HepG2 (cell line): Measurements from ENCODE around the gene CLASRP. TPM values are rescaled to one million over a fixed set of nuclear protein-coding genes. Genes with fewer than 3 reads are reported as not detected.
A peak's percentile ranks its signal among the peaks of the same experiment; 100 is the strongest.

Source experiments
- CCDC6 ChIP-seq: sonication (generic); formaldehyde crosslinking; IDR thresholded peaks from 2 replicates; pipeline ENCODE4 v1.8.1; 2022; ENCODE audit warnings: mild to moderate bottlenecking, missing genetic modification reagents, moderate library complexity
- EP300 ChIP-seq, 3 experiments: sonication (generic) in 1 of 3; formaldehyde crosslinking in 1 of 3; IDR thresholded peaks; 2 replicates each; pipeline versions ENCODE4 v1.5.1 to v1.6.1; 2011 to 2020; ENCODE audit warnings: low read depth in 2 of 3, low read length in 2 of 3, borderline replicate concordance in 1 of 3, improper control_type of control experiment in 1 of 3, mild to moderate bottlenecking in 1 of 3, missing genetic modification reagents in 1 of 3, moderate library complexity in 1 of 3
- HDAC2 ChIP-seq: sonication (generic); formaldehyde crosslinking; IDR thresholded peaks from 2 replicates; pipeline ENCODE4 v1.4.0; 2020; ENCODE audit warnings: missing genetic modification reagents
- ISL2 ChIP-seq: sonication (generic); formaldehyde crosslinking; IDR thresholded peaks from 2 replicates; pipeline ENCODE4 v1.5.0; 2020; ENCODE audit warnings: missing genetic modification reagents
- MEIS1 ChIP-seq: sonication (generic); formaldehyde crosslinking; IDR thresholded peaks from 2 replicates; pipeline ENCODE4 v1.9.0; 2021; ENCODE audit warnings: mild to moderate bottlenecking, missing genetic modification reagents, moderate library complexity, borderline replicate concordance
- NCOA2 ChIP-seq: sonication (generic); formaldehyde crosslinking; IDR thresholded peaks from 2 replicates; pipeline ENCODE4 v1.8.0; 2022; ENCODE audit warnings: inconsistent platforms
- NONO ChIP-seq, 2 experiments: fragments of 450-650 bp in 1 of 2; sonication (generic) in 1 of 2; formaldehyde crosslinking in 1 of 2; IDR thresholded peaks in 1 of 2; conservative IDR thresholded peaks in 1 of 2; 2 replicates each; pipeline versions ENCODE4 v1.6.1 to v1.8.0; 2017 to 2022; ENCODE audit warnings: mild to moderate bottlenecking in 1 of 2, missing genetic modification reagents in 1 of 2, moderate library complexity in 1 of 2
- SALL1 ChIP-seq: sonication (generic); formaldehyde crosslinking; IDR thresholded peaks from 2 replicates; pipeline ENCODE4 v1.8.0; 2022; ENCODE audit warnings: mild to moderate bottlenecking, missing genetic modification reagents
- SRY ChIP-seq: sonication (generic); formaldehyde crosslinking; IDR thresholded peaks from 2 replicates; pipeline ENCODE4 v1.8.0; 2022; ENCODE audit warnings: mild to moderate bottlenecking, missing genetic modification reagents
- TBX2 ChIP-seq: sonication (generic); formaldehyde crosslinking; IDR thresholded peaks from 2 replicates; pipeline ENCODE4 v1.5.0; 2020; ENCODE audit warnings: missing genetic modification reagents, mild to moderate bottlenecking, borderline replicate concordance
- TFE3 ChIP-seq: IDR thresholded peaks from 2 replicates; pipeline ENCODE4 v1.6.1; 2016
- YEATS4 ChIP-seq: sonication (generic); formaldehyde crosslinking; IDR thresholded peaks from 2 replicates; pipeline ENCODE4 v1.4.0; 2020; ENCODE audit warnings: missing genetic modification reagents, borderline replicate concordance
- ZNF230 ChIP-seq: sonication (generic); formaldehyde crosslinking; IDR thresholded peaks from 2 replicates; pipeline ENCODE4 v1.4.0; 2020; ENCODE audit warnings: mild to moderate bottlenecking, missing genetic modification reagents
- ZNF724P ChIP-seq: sonication (generic); formaldehyde crosslinking; IDR thresholded peaks from 2 replicates; pipeline ENCODE4 v1.8.0; 2022; ENCODE audit warnings: missing genetic modification reagents, borderline replicate concordance
- ZNF83 ChIP-seq: sonication (generic); formaldehyde crosslinking; IDR thresholded peaks from 2 replicates; pipeline ENCODE4 v1.4.0; 2020; ENCODE audit warnings: missing genetic modification reagents, mild to moderate bottlenecking, borderline replicate concordance
- ZUFSP ChIP-seq: sonication (generic); formaldehyde crosslinking; IDR thresholded peaks from 2 replicates; pipeline ENCODE4 v1.9.0; 2021; ENCODE audit warnings: missing genetic modification reagents, mild to moderate bottlenecking, borderline replicate concordance
- polyA plus RNA-seq, 8 experiments: library from polyadenylated mRNA; depleted of rRNA in 3 of 8; stranded (reverse) in 7 of 8; unstranded in 1 of 8; fragments of >200 nt; fragmentation: Illumina TruSeq in 4 of 8; extraction: Trizol in 4 of 8; gene quantifications; 2 replicates each; pipeline versions ENCODE4 v1.2.1 to v1.2.3, GENCODE V29; 2011 to 2016; ENCODE audit warnings: low read depth in 4 of 8, missing spikeins in 1 of 8, mixed read lengths in 1 of 8; ENCODE audit not compliant: insufficient read depth in 1 of 8
- total RNA-seq, 5 experiments: library from RNA; depleted of rRNA; stranded (reverse); fragments of >200 nt; fragmentation: Illumina TruSeq; extraction: Trizol; gene quantifications; 2 replicates each; pipeline ENCODE4 v1.2.3, GENCODE V29; 2016; ENCODE audit warnings: low read depth in 1 of 5
- TF ChIP-seq, protein P1 (sequence below): sonication (generic); formaldehyde crosslinking; IDR thresholded peaks from 2 replicates; pipeline ENCODE4 v1.8.1; 2023; ENCODE audit warnings: missing genetic modification reagents, inconsistent platforms, borderline replicate concordance
- TF ChIP-seq, protein P2 (sequence below): sonication (generic); formaldehyde crosslinking; IDR thresholded peaks from 2 replicates; pipeline ENCODE4 v1.5.1; 2020; ENCODE audit warnings: mild to moderate bottlenecking, missing genetic modification reagents

The CLASRP gene
- total and polyA plus RNA-seq, 2 of the 13 experiments (the other 11 are each of a cell fraction or from before 2014, with no cell fraction given), result 32.0 to 51.4 TPM

DNA sequence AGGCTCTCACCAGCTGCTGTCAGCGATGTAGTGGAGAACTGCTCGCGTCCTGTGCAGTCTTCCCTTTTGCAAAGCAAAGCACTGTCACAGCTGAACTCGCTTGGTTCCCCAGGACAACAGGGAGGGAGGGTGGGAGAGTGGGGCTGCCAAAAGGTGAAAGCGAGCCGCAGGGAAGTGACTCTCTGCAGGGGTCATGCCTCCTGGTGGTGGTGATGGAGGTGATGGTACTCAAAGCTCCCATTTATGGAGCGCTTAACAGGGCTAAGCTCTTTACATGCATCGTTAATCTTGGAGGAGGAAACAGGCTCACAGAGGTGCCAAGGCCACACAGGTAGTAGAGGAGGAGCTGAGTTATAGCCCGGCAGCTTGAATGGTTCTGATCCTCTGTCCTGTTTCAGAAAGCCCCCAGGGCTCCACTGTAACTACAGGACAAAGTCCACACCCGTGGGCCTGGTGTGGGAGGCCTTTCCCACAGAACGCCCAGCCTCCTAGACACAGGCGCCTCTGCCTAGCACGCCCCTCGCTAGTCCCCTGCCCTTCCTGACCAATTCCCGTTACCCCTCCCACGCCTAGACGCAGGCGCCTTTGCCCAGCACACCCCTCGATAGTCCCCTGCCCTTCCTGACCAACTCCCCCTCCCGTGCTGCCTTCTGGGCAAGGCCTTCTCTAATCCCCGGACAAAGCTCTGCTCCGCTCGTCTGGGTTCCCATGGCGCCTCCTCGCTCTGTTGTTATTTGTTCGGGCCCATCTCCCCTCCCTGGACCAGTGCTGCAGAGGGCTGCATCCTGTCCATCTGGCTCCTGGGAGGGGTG, 64.9 kb downstream of the CLASRP start (continued):
- TF ChIP-seq, protein P1, sequence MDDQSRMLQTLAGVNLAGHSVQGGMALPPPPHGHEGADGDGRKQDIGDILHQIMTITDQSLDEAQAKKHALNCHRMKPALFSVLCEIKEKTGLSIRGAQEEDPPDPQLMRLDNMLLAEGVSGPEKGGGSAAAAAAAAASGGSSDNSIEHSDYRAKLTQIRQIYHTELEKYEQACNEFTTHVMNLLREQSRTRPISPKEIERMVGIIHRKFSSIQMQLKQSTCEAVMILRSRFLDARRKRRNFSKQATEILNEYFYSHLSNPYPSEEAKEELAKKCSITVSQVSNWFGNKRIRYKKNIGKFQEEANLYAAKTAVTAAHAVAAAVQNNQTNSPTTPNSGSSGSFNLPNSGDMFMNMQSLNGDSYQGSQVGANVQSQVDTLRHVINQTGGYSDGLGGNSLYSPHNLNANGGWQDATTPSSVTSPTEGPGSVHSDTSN (CRISPR knock-in tag), result no peak
- no peak for TF ChIP-seq SRY (CRISPR knock-in tag)
- TF ChIP-seq, protein P2, sequence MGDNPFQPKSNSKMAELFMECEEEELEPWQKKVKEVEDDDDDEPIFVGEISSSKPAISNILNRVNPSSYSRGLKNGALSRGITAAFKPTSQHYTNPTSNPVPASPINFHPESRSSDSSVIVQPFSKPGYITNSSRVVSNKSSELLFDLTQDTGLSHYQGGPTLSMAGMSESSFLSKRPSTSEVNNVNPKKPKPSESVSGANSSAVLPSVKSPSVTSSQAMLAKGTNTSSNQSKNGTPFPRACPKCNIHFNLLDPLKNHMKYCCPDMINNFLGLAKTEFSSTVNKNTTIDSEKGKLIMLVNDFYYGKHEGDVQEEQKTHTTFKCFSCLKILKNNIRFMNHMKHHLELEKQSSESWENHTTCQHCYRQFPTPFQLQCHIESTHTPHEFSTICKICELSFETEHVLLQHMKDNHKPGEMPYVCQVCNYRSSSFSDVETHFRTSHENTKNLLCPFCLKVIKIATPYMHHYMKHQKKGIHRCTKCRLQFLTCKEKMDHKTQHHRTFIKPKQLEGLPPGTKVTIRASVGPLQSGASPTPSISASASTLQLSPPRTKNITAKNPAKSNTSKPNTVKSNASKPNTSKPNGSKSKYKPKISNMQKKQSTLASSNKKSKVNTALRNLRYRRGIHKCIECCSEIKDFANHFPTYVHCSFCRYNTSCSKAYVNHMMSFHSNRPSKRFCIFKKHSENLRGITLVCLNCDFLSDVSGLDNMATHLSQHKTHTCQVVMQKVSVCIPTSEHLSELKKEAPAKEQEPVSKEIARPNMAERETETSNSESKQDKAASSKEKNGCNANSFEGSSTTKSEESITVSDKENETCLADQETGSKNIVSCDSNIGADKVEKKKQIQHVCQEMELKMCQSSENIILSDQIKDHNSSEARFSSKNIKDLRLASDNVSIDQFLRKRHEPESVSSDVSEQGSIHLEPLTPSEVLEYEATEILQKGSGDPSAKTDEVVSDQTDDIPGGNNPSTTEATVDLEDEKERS (CRISPR knock-in tag), result 0 out of 2 replicates have a peak, but pooled peaks have one; percentile 46
- 0 out of 2 replicates have a peak, but pooled peaks have one; percentile 30 for TF ChIP-seq NCOA2 (CRISPR knock-in tag)
- TF ChIP-seq HDAC2 (CRISPR knock-in tag), result peak; percentile 77
- TF ChIP-seq TFE3 (CRISPR knock-in tag), result no peak
- TF ChIP-seq CCDC6 (CRISPR knock-in tag), result 0 out of 2 replicates have a peak, but pooled peaks have one; percentile 79
- 0 out of 2 replicates have a peak, but pooled peaks have one; percentile 59 for TF ChIP-seq ZNF230
- TF ChIP-seq NONO (IDR thresholded peaks at IDR 0.05), result no peak
- TF ChIP-seq NONO (CRISPR knock-in tag; conservative IDR thresholded peaks at IDR 0.05), result peak; percentile 47; the same call in 1 of the 2 replicates
- peak; percentile 39; the same call in 1 of the 2 replicates for TF ChIP-seq ISL2 (CRISPR knock-in tag)
- peak; percentile 46; the same call in 1 of the 2 replicates for TF ChIP-seq SALL1 (CRISPR knock-in tag)
- TF ChIP-seq YEATS4 (CRISPR knock-in tag), result peak; percentile 58; the same call in 1 of the 2 replicates
- TF ChIP-seq EP300 (IDR thresholded peaks at IDR 0.05; ENCODE audit: low read depth in 2 of 2, low read length in 2 of 2), result 0 out of 4 replicates have a peak, but pooled peaks of 1 of the 2 experiments have one; percentile 6
- TF ChIP-seq EP300 (CRISPR knock-in tag; IDR thresholded peaks at IDR 0.05; ENCODE audit: borderline replicate concordance), result no peak
- no peak for TF ChIP-seq TBX2 (CRISPR knock-in tag)
- no peak for TF ChIP-seq ZUFSP (CRISPR knock-in tag)
- no peak for TF ChIP-seq ZNF83
- no peak for TF ChIP-seq MEIS1 (CRISPR knock-in tag)
- no peak for TF ChIP-seq ZNF724P (CRISPR knock-in tag)
